ENCODE results near the gene AGPAT4.

The AGPAT4 gene

GRCh38 chr6:161117308-161117707, 156.6 kb downstream of the AGPAT4 start:
- no peaks in the 10 kb centered on the region for H3F3A ChIP-seq (ENCODE audit: control insufficient read depth, insufficient read depth)
- H3K9me3 ChIP-seq (ENCODE audit: control insufficient read depth, insufficient read depth, low read length) = peaks cover 2% of the 10 kb centered on the region; the same call in 1 of the 2 replicates
- no peak overlapping the region for H3K4me3 ChIP-seq (ENCODE audit: low read length)
- H3K4me1 ChIP-seq (ENCODE audit: control insufficient read depth, low read length) = no peaks in the 10 kb centered on the region
- H3K27ac ChIP-seq (ENCODE audit: low read depth, low read length) = no peak overlapping the region
- H4K20me1 ChIP-seq (ENCODE audit: control insufficient read depth, insufficient read depth, low read depth, low read length) = no peaks in the 10 kb centered on the region
- H3K4me2 ChIP-seq (ENCODE audit: low read length) = no peak overlapping the region
- no peaks in the 10 kb centered on the region for H3K9me2 ChIP-seq (replicated peaks; ENCODE audit: control insufficient read depth, low read length)
- H3K27me3 ChIP-seq (ENCODE audit: control insufficient read depth, low read length) = no peaks in the 10 kb centered on the region
- H3K79me2 ChIP-seq (ENCODE audit: control insufficient read depth, low read length) = no peaks in the 10 kb centered on the region
- H3K36me3 ChIP-seq (ENCODE audit: control insufficient read depth, low read length) = peaks cover 87% of the 10 kb centered on the region
- TF ChIP-seq EZH2phosphoT487 (IDR thresholded peaks at IDR 0.05; ENCODE audit: borderline replicate concordance, low read length) (no peak), CTCF (IDR thresholded peaks at IDR 0.05; ENCODE audit: low read depth, low read length, poor library complexity, severe bottlenecking) (no peak)

GRCh38 chr6:161116554-161116953, 157.3 kb downstream of the AGPAT4 start:
- Histone ChIP-seq H3K4me3 (ENCODE audit: low read length) (no peak overlapping the region), H3K9me2 (replicated peaks; ENCODE audit: control insufficient read depth, low read length) (no peaks in the 10 kb centered on the region), H3K4me1 (ENCODE audit: control insufficient read depth, low read length) (no peaks in the 10 kb centered on the region), H3K79me2 (ENCODE audit: control insufficient read depth, low read length) (no peaks in the 10 kb centered on the region), H3K36me3 (ENCODE audit: control insufficient read depth, low read length) (peaks cover 93% of the 10 kb centered on the region), H3K27ac (ENCODE audit: low read depth, low read length) (no peak overlapping the region), H3K27me3 (ENCODE audit: control insufficient read depth, low read length) (no peaks in the 10 kb centered on the region), H4K20me1 (ENCODE audit: control insufficient read depth, insufficient read depth, low read depth, low read length) (no peaks in the 10 kb centered on the region), H3K4me2 (ENCODE audit: low read length) (no peak overlapping the region), H3K9me3 (ENCODE audit: control insufficient read depth, insufficient read depth, low read length) (no peaks in the 10 kb centered on the region), H3F3A (ENCODE audit: control insufficient read depth, insufficient read depth) (no peaks in the 10 kb centered on the region)
- TF ChIP-seq CTCF (IDR thresholded peaks at IDR 0.05; ENCODE audit: low read depth, low read length, poor library complexity, severe bottlenecking) (no peak), EZH2phosphoT487 (IDR thresholded peaks at IDR 0.05; ENCODE audit: borderline replicate concordance, low read length) (no peak)

GRCh38 chr6:161115468-161115867, 158.4 kb downstream of the AGPAT4 start:
- Histone ChIP-seq H3F3A (ENCODE audit: control insufficient read depth, insufficient read depth) (no peaks in the 10 kb centered on the region), H3K4me3 (ENCODE audit: low read length) (no peak overlapping the region), H3K4me2 (ENCODE audit: low read length) (no peak overlapping the region), H4K20me1 (ENCODE audit: control insufficient read depth, insufficient read depth, low read depth, low read length) (no peaks in the 10 kb centered on the region), H3K27me3 (ENCODE audit: control insufficient read depth, low read length) (no peaks in the 10 kb centered on the region), H3K79me2 (ENCODE audit: control insufficient read depth, low read length) (no peaks in the 10 kb centered on the region), H3K9me3 (ENCODE audit: control insufficient read depth, insufficient read depth, low read length) (no peaks in the 10 kb centered on the region), H3K4me1 (ENCODE audit: control insufficient read depth, low read length) (no peaks in the 10 kb centered on the region), H3K9me2 (replicated peaks; ENCODE audit: control insufficient read depth, low read length) (no peaks in the 10 kb centered on the region), H3K27ac (ENCODE audit: low read depth, low read length) (no peak overlapping the region), H3K36me3 (ENCODE audit: control insufficient read depth, low read length) (peaks cover 95% of the 10 kb centered on the region)
- TF ChIP-seq EZH2phosphoT487 (IDR thresholded peaks at IDR 0.05; ENCODE audit: borderline replicate concordance, low read length) (no peak), CTCF (IDR thresholded peaks at IDR 0.05; ENCODE audit: low read depth, low read length, poor library complexity, severe bottlenecking) (no peak)

- Histone ChIP-seq H3K4me1 (ENCODE audit: control insufficient read depth, low read length) (no peaks in the 10 kb centered on the region), H3K36me3 (ENCODE audit: control insufficient read depth, low read length) (peaks cover 92% of the 10 kb centered on the region), H3K27ac (ENCODE audit: low read depth, low read length) (no peak overlapping the region), H3K9me3 (ENCODE audit: control insufficient read depth, insufficient read depth, low read length) (no peaks in the 10 kb centered on the region), H3K27me3 (ENCODE audit: control insufficient read depth, low read length) (no peaks in the 10 kb centered on the region), H3K4me3 (ENCODE audit: low read length) (no peak overlapping the region), H3F3A (ENCODE audit: control insufficient read depth, insufficient read depth) (no peaks in the 10 kb centered on the region), H3K9me2 (replicated peaks; ENCODE audit: control insufficient read depth, low read length) (no peaks in the 10 kb centered on the region), H3K79me2 (ENCODE audit: control insufficient read depth, low read length) (no peaks in the 10 kb centered on the region), H3K4me2 (ENCODE audit: low read length) (no peak overlapping the region), H4K20me1 (ENCODE audit: control insufficient read depth, insufficient read depth, low read depth, low read length) (no peaks in the 10 kb centered on the region)
- TF ChIP-seq CTCF (IDR thresholded peaks at IDR 0.05; ENCODE audit: low read depth, low read length, poor library complexity, severe bottlenecking) = no peak
- no peak for TF ChIP-seq EZH2phosphoT487 (IDR thresholded peaks at IDR 0.05; ENCODE audit: borderline replicate concordance, low read length)
Observed at GRCh38 chr6:161111261-161111660, 162.6 kb downstream of the AGPAT4 start.

All from DOHH2 (cell line).